PFSK-1 (cell line): ENCODE measurements around the gene NAPA.

Source experiments
- FOXP2 ChIP-seq: optimal IDR thresholded peaks from 2 replicates; pipeline ENCODE3; 2011; ENCODE audit warnings: borderline replicate concordance, control low read depth, inconsistent platforms; ENCODE audit not compliant: insufficient read depth; ENCODE audit errors: extremely low read length, extremely low read depth
- POLR2AphosphoS5 ChIP-seq: IDR thresholded peaks from 2 replicates; pipeline ENCODE4 v1.6.1; 2012; ENCODE audit warnings: low read depth, mild to moderate bottlenecking, control low read depth, low read length, moderate library complexity
- SIN3A ChIP-seq: IDR thresholded peaks from 2 replicates; pipeline ENCODE4 v1.6.1; 2012; ENCODE audit warnings: mild to moderate bottlenecking, low read length, moderate library complexity, borderline replicate concordance; ENCODE audit not compliant: insufficient read depth
- TAF1 ChIP-seq: IDR thresholded peaks from 2 replicates; pipeline ENCODE4 v1.6.1; 2012; ENCODE audit warnings: low read length, control low read depth, borderline replicate concordance; ENCODE audit not compliant: insufficient read depth
- TF ChIP-seq, protein P1 (sequence below), 2 experiments: IDR thresholded peaks; 2 replicates each; pipeline versions ENCODE4 v1.6.1 to v1.8.0; 2011 to 2012; ENCODE audit warnings: low read depth in 2 of 2, low read length in 2 of 2, control low read depth in 1 of 2, inconsistent platforms in 1 of 2, mild to moderate bottlenecking in 1 of 2, moderate library complexity in 1 of 2; ENCODE audit not compliant: insufficient read depth in 1 of 2

DNA sequence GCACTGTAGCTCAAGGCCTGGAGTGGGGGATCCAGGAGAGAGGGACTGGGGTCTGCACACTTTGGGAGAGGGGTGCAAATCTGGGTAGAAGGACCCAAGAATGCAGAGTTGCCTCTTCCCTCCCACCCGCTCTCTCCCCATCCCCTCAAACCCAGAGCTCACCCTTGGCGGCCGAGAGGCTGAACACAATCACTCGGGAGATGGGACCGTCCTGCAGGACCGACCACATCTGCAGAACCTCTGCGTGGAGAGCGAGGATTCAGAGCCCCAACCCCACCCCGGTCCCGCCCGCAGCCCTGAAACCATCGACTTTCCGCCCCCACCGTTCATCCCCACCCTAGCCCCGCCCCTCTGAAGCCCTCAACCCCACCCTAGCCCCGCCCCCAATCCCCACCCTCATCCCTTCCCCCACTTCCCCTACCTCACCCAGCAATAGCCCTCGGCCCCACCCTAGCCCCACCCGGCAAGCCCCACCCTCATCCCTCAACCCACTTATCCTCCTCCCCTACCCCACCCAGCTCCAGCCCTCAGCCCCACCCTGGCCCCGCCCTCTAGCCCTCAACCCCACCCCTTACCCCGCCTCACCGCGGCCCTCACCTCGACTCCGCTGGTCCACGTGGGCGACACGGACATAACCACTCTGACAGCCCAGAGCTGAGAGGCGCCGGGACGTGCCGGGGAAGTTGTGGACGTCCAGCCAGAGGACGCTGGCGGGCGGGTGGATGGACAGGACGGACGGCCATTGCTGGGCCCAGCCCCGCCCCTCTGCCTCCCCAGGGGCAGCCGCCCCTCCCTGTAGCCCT is 35.0 kb downstream of the NAPA start:
- no peak for TF ChIP-seq TAF1
- TF ChIP-seq, protein P1, sequence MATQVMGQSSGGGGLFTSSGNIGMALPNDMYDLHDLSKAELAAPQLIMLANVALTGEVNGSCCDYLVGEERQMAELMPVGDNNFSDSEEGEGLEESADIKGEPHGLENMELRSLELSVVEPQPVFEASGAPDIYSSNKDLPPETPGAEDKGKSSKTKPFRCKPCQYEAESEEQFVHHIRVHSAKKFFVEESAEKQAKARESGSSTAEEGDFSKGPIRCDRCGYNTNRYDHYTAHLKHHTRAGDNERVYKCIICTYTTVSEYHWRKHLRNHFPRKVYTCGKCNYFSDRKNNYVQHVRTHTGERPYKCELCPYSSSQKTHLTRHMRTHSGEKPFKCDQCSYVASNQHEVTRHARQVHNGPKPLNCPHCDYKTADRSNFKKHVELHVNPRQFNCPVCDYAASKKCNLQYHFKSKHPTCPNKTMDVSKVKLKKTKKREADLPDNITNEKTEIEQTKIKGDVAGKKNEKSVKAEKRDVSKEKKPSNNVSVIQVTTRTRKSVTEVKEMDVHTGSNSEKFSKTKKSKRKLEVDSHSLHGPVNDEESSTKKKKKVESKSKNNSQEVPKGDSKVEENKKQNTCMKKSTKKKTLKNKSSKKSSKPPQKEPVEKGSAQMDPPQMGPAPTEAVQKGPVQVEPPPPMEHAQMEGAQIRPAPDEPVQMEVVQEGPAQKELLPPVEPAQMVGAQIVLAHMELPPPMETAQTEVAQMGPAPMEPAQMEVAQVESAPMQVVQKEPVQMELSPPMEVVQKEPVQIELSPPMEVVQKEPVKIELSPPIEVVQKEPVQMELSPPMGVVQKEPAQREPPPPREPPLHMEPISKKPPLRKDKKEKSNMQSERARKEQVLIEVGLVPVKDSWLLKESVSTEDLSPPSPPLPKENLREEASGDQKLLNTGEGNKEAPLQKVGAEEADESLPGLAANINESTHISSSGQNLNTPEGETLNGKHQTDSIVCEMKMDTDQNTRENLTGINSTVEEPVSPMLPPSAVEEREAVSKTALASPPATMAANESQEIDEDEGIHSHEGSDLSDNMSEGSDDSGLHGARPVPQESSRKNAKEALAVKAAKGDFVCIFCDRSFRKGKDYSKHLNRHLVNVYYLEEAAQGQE (IDR thresholded peaks at IDR 0.05; ENCODE audit: insufficient read depth in 1 of 2, low read depth in 2 of 2, low read length in 2 of 2) = no peak
- no peak for TF ChIP-seq POLR2AphosphoS5
- no peak for TF ChIP-seq SIN3A
- no peak for TF ChIP-seq FOXP2
